ENCODE results near the gene CENPM. TPM values are rescaled to one million over a fixed set of nuclear protein-coding genes. Genes with fewer than 3 reads are reported as not detected.

The CENPM gene
- total RNA-seq, 1 experiment from 2014 or later = 39.8 TPM

GRCh38 chr22:41925783-41926460, 21.0 kb downstream of the CENPM start:
- no peaks in the 10 kb centered on the region for H3K9me3 ChIP-seq (ENCODE audit: control insufficient read depth, insufficient read depth, low read depth, low read length)
- no peaks in the 10 kb centered on the region for H3K36me3 ChIP-seq (ENCODE audit: control insufficient read depth, insufficient read depth, low read length)
- H3K4me3 ChIP-seq (ENCODE audit: low read depth in 2 of 2, low read length in 2 of 2) = peak overlapping the region; percentile 30 to 41
- no peak for TF ChIP-seq TCF7L2 (IDR thresholded peaks at IDR 0.05; ENCODE audit: low read depth, low read length)
- TF ChIP-seq REST (IDR thresholded peaks at IDR 0.05; ENCODE audit: insufficient read depth in 1 of 2, low read depth in 2 of 2, low read length in 1 of 2) = no peak
- TF ChIP-seq CTCF (IDR thresholded peaks at IDR 0.05) = peak; percentile 95
- TF ChIP-seq POLR2AphosphoS5 (IDR thresholded peaks at IDR 0.05; ENCODE audit: low read depth, low read length) = no peak
- TF ChIP-seq SIN3A (IDR thresholded peaks at IDR 0.05; ENCODE audit: borderline replicate concordance, insufficient read depth, low read depth, low read length) = no peak
- H3K27me3 ChIP-seq (ENCODE audit: control insufficient read depth, insufficient read depth, low read length) = no peaks in the 10 kb centered on the region; the same call in 1 of the 2 replicates
- in situ Hi-C loops (cut with HindIII; ENCODE audit: low pct_unique_long_range_greater_than_20kb, low sequenced_read_pairs) = no loop called here
- H3K27ac ChIP-seq (ENCODE audit: low read length) = no peak overlapping the region
- intact Hi-C loops (cut with micrococcal nuclease; ENCODE audit: unreplicated experiment) = no loop called here
- CTCF ChIA-PET = interaction anchor here (0.6 to 1.3 kb wide), 4 partner anchors 14 to 557 kb away, joined by 3 to 8 read pairs (median 3); no protein-coding TSS in a partner anchor
- no peaks in the 10 kb centered on the region for H3K4me1 ChIP-seq (ENCODE audit: control insufficient read depth, insufficient read depth, low read length)
- DNase-seq (ENCODE audit: low read depth, low spot score) (no peak), ATAC-seq (peak; percentile 74)
- POLR2A ChIA-PET = interaction anchor here (0.5 kb wide), 1 partner anchor 419 kb away, joined by 4 read pairs; no protein-coding TSS in a partner anchor
- no TSS peak for BruUV-seq (replicated peaks)

- intact Hi-C loops (cut with micrococcal nuclease; ENCODE audit: unreplicated experiment) (no loop called here), in situ Hi-C loops (cut with HindIII; ENCODE audit: low pct_unique_long_range_greater_than_20kb, low sequenced_read_pairs) (no loop called here)
- ATAC-seq (no peak), DNase-seq (ENCODE audit: low read depth, low spot score) (no peak)
- Histone ChIP-seq H3K4me1 (ENCODE audit: control insufficient read depth, insufficient read depth, low read length) (no peaks in the 10 kb centered on the region), H3K27me3 (ENCODE audit: control insufficient read depth, insufficient read depth, low read length) (no peaks in the 10 kb centered on the region; the same call in 1 of the 2 replicates), H3K4me3 (ENCODE audit: low read depth in 2 of 2, low read length in 2 of 2) (no peak overlapping the region), H3K27ac (ENCODE audit: low read length) (no peak overlapping the region), H3K36me3 (ENCODE audit: control insufficient read depth, insufficient read depth, low read length) (no peaks in the 10 kb centered on the region), H3K9me3 (ENCODE audit: control insufficient read depth, insufficient read depth, low read depth, low read length) (no peaks in the 10 kb centered on the region)
- BruUV-seq (replicated peaks) = no TSS peak
- TF ChIP-seq SIN3A (IDR thresholded peaks at IDR 0.05; ENCODE audit: borderline replicate concordance, insufficient read depth, low read depth, low read length) (no peak), TCF7L2 (IDR thresholded peaks at IDR 0.05; ENCODE audit: low read depth, low read length) (no peak), POLR2AphosphoS5 (IDR thresholded peaks at IDR 0.05; ENCODE audit: low read depth, low read length) (no peak), CTCF (IDR thresholded peaks at IDR 0.05) (no peak), REST (IDR thresholded peaks at IDR 0.05; ENCODE audit: insufficient read depth in 1 of 2, low read depth in 2 of 2, low read length in 1 of 2) (no peak)
- CTCF ChIA-PET = no interaction called here
- POLR2A ChIA-PET = no interaction called here
These were observed 23.2 kb downstream of the CENPM start for GRCh38 chr22:41923595-41924276.

Measured in Panc1 (cell line).